Subcutaneous adipose tissue (tissue), 4 donors: ENCODE results near the gene PPP4R3B. TPM values are rescaled to one million over a fixed set of nuclear protein-coding genes. Genes with fewer than 3 reads are reported as not detected.

Source experiments
- CTCF ChIP-seq: fragments of 450-650 bp; IDR thresholded peaks from one replicate; pipeline ENCODE4 v1.5.1; 2016; ENCODE audit warnings: low read depth, mild to moderate bottlenecking, control low read depth, antibody characterized with exemption, moderate library complexity
- total RNA-seq, 4 donors: library from RNA; depleted of rRNA; stranded (reverse); fragments of >200 nt; gene quantifications; one replicate each; pipeline ENCODE4 v1.1.0, GENCODE V29; 2016

Gene PPP4R3B
- total RNA-seq, 4 donors from 2014 or later: 67.3 to 108 (median 77.8) TPM

- no peak for TF ChIP-seq CTCF
These were observed 25.3 kb downstream of the PPP4R3B start for GRCh38 chr2:55592130-55592529.

GRCh38 chr2:55590810-55591440 lies 26.5 kb downstream of the PPP4R3B start:
- no peak for TF ChIP-seq CTCF

GRCh38 chr2:55585451-55586080 lies 31.9 kb downstream of the PPP4R3B start:
- TF ChIP-seq CTCF: no peak

GRCh38 chr2:55581874-55582547 lies 35.4 kb downstream of the PPP4R3B start:
- TF ChIP-seq CTCF: no peak

- TF ChIP-seq CTCF: no peak
These were observed 36.0 kb downstream of the PPP4R3B start for GRCh38 chr2:55581435-55581834.

GRCh38 chr2:55567298-55567697 lies 50.1 kb downstream of the PPP4R3B start:
- TF ChIP-seq CTCF: no peak

- TF ChIP-seq CTCF: no peak
These were observed 51.8 kb downstream of the PPP4R3B start for GRCh38 chr2:55565613-55566012.
